Aorta (tissue), 5 donors: ENCODE results near the gene FZD4. TPM values are rescaled to one million over a fixed set of nuclear protein-coding genes. Genes with fewer than 3 reads are reported as not detected.
"Not testable (repeated sequence)": the region's sequence is repeated elsewhere in the genome, so short reads cannot be mapped to it uniquely, and the experiment has no call there.

Experiments used
- ATAC-seq: fragments of 200-7000 bp; cut with Tn5 transposase; one replicate; pipeline ENCODE4 v1.9.1; 2022; ENCODE audit warnings: moderate library complexity; ENCODE audit not compliant: low FRiP score
- DNase-seq, 2 donors: peaks; one replicate each; pipeline ENCODE4 v3.0.0-alpha.2; 2020
- H3K27ac ChIP-seq, 2 donors: one replicate each; pipeline ENCODE4 v1.5.1; 2013; ENCODE audit warnings: low read length in 2 of 2, mild to moderate bottlenecking in 2 of 2, moderate library complexity in 2 of 2, control low read depth in 1 of 2, inconsistent platforms in 1 of 2, low read depth in 1 of 2
- H3K27me3 ChIP-seq, 2 donors: one replicate each; pipeline ENCODE4 v1.6.1; 2013; ENCODE audit warnings: control low read depth in 1 of 2, low read length in 1 of 2, mild to moderate bottlenecking in 1 of 2, moderate library complexity in 1 of 2; ENCODE audit not compliant: insufficient read depth in 2 of 2, control insufficient read depth in 1 of 2
- H3K36me3 ChIP-seq, 2 donors: one replicate each; pipeline ENCODE4 v1.6.1; 2013; ENCODE audit warnings: control low read depth in 1 of 2, low read length in 1 of 2, mild to moderate bottlenecking in 1 of 2; ENCODE audit not compliant: insufficient read depth in 2 of 2, control insufficient read depth in 1 of 2
- H3K4me1 ChIP-seq, 2 donors: one replicate each; pipeline ENCODE4 v1.6.1; 2013; ENCODE audit warnings: low read length in 2 of 2, control low read depth in 1 of 2, mild to moderate bottlenecking in 1 of 2, moderate library complexity in 1 of 2; ENCODE audit not compliant: insufficient read depth in 2 of 2, control insufficient read depth in 1 of 2
- H3K4me3 ChIP-seq, 2 donors: one replicate each; pipeline ENCODE4 v1.5.1; 2013; ENCODE audit warnings: low read length in 2 of 2, control low read depth in 1 of 2, mild to moderate bottlenecking in 1 of 2
- H3K9me3 ChIP-seq: one replicate; pipeline ENCODE4 v1.6.1; 2013; ENCODE audit warnings: mild to moderate bottlenecking, low read length; ENCODE audit not compliant: control insufficient read depth
- WGBS, 2 donors: extraction: QIAGEN DNeasy Blood & Tissue Kit; methylation state at CpG; one replicate each; pipeline ENCODE4 v1.1.7; 2013; 5-methylcytosine and 5-hydroxymethylcytosine counted together
- intact Hi-C, 2 donors: fragments of 100-400 bp; cut with DNase I; formaldehyde crosslinking; loops; one replicate each; pipeline versions ENCODE4 v1.14.2 to v1.15.0; 2022
- polyA plus RNA-seq, 2 donors: library from polyadenylated mRNA; stranded (reverse); fragments of 200-250 nt; gene quantifications; one replicate each; pipeline ENCODE4 v1.2.3, GENCODE V29; 2013
- total RNA-seq, 2 donors: library from RNA; stranded (reverse); fragmentation: NEBNext Ultra II Directional; extraction: Animal tissue kit (Norgen Biotek cat#: 25700); gene quantifications; one replicate each; pipeline ENCODE4 v1.2.1, GENCODE V29; 2021
- donor health status: healthy with polysubstance abuse.
- donor health status: Bipolar disorder and iron deficiency.
- donor health status: DM: no; HTN: no; CAD: no.
- donor health status: DM: no; HTN: no; CAD: no.
- donor health status: DM: yes; HTN: yes; CAD: no.

The FZD4 gene
- total and polyA plus RNA-seq, 4 donors = 4.0 to 91.2 (median 46.4) TPM

DNA sequence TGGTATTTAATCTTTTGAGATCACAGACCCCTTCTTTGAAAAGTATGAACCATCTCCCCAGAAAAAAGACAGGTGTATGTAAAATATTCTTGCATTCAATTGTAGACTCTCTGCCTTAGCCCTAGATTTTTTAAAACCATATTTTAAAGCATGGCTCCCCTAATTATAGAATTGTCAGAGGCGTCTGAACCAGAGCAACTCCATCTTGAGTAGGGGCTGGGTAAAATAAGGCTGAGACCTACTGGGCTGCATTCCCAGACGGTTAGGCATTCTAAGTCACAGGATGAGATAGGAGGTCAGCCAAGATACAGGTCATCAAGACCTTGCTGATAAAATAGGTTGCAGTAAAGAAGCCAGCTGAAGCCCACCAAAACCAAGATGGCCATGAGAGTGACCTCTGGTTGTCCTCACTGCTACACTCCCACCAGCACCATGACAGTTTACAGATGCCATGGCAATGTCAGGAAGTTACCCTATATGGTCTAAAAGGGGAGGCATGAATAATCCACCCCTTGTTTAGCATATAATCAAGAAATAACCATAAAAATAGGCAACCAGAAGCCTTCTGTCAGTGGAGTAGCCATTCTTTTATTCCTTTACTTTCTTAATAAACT, 17.9 kb downstream of the FZD4 start:
- not testable (repeated sequence) for H3K4me3 ChIP-seq, H3K36me3 ChIP-seq, H3K27me3 ChIP-seq, H3K9me3 ChIP-seq, ATAC-seq, DNase-seq, H3K27ac ChIP-seq
- intact Hi-C loops = loop anchor here in 1 of 2 donors (5.0 kb wide), 2 partner anchors 355 to 485 kb away; no protein-coding TSS in a partner anchor
- 45 to 55% methylated on average over 2 of the region's 2 CpGs for WGBS, 2 donors
- peaks cover 10 to 23% of the 10 kb centered on the region in 2 donors for H3K4me1 ChIP-seq

DNA sequence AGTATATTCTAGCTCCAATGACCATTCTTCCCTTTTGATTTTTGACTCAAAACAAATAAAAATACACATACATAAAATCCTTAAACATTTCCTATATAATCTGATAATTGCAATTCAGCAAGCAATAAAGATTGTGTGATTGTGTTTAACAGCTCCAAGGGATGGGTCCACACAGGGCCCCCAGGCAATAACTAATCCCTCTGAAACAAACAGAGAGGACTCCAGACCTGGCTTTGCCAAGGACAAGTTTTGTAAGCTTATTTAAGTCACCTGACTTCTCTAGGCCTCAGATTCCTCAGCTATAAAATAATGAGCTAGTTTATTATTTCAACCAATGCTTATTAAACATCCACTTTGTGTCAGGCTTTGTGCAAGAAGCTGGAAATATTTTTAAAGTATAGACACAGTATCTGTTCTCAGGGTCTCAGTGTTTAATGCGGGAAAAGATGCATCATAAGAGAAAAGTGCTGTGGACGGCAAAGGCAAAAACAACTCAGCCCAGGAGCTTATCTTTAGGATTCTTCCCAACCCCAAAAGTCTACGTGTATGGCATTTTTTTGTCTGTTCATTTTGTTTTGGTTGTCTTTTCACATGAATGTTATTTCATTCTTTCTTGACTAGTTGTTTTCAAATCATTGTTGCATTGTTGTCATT, 20.1 kb downstream of the FZD4 start:
- no peak for ATAC-seq
- no peaks in the 10 kb centered on the region for H3K36me3 ChIP-seq
- no peak overlapping the region for H3K27ac ChIP-seq
- intact Hi-C loops = loop anchor here in 1 of 2 donors (5.0 kb wide), 2 partner anchors 357 to 487 kb away; no protein-coding TSS in a partner anchor
- H3K4me1 ChIP-seq = peaks cover 2 to 19% of the 10 kb centered on the region in 2 donors
- no peaks in the 10 kb centered on the region for H3K9me3 ChIP-seq
- no peaks in the 10 kb centered on the region for H3K27me3 ChIP-seq
- H3K4me3 ChIP-seq = no peak overlapping the region
- DNase-seq = no peak
- 21 to 28% methylated on average over 3 of the region's 3 CpGs for WGBS, 2 donors

- peaks cover 2 to 19% of the 10 kb centered on the region in 2 donors for H3K4me1 ChIP-seq
- H3K27me3 ChIP-seq = no peaks in the 10 kb centered on the region
- no peak overlapping the region for H3K27ac ChIP-seq
- no peak for DNase-seq
- no peak overlapping the region for H3K4me3 ChIP-seq
- H3K36me3 ChIP-seq = no peaks in the 10 kb centered on the region
- no peaks in the 10 kb centered on the region for H3K9me3 ChIP-seq
- intact Hi-C loops = no loop called here
- ATAC-seq = no peak
Measured at GRCh38 chr11:86934582-86934900, 20.7 kb downstream of the FZD4 start.

- no peak overlapping the region for H3K27ac ChIP-seq
- 9 to 19% methylated on average over 7 of the region's 7 CpGs for WGBS, 2 donors
- intact Hi-C loops = no loop called here
- peaks cover 2 to 19% of the 10 kb centered on the region in 2 donors for H3K4me1 ChIP-seq
- ATAC-seq (no peak), DNase-seq (no peak)
- H3K9me3 ChIP-seq = no peaks in the 10 kb centered on the region
- H3K4me3 ChIP-seq = no peak overlapping the region
- H3K36me3 ChIP-seq = no peaks in the 10 kb centered on the region
- H3K27me3 ChIP-seq = no peaks in the 10 kb centered on the region
Measured at GRCh38 chr11:86933891-86934581, 21.2 kb downstream of the FZD4 start.

DNA sequence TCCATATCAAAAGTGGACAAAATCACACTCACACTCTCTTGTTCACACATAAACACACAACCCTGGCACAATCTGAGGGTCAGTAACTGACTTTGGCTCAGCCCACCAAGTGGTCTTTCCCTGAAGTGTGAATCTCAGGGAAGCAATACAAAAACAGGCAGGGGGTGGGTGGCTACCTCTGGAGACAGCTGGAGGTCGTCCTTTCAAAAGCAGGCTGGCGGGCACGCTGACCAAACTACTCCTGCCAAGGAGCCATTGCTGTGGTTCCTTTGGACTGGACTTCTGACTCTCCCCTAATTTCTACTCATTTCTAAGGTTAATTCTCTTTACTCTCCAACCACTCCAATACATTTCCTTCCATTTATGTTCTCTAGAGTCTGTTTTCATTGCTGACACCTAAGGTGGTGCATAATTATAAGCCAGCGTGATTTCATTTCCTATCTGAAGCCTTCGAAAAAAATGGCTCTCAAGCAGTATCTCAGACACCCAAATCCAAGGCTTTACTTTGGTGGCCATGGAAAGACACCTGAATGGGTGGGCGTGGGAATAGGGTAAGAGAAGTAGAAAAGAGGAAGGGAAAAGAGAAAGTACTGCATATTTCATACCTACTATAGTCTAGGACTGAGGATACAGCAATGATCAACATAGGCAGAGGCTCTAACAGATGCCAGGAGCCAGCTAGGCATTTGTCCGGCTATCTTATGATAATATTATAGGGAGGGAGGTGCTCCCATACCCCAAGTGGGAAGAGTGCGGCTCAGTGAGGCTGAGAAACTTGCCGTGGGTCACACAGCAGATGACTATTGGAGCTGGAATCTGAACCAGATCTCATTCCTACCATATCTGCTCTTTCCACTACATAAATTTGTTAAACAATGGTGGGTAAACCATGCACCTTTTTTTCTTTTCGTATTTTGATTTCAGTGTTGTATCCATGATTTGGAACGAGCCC, 22.0 kb downstream of the FZD4 start:
- intact Hi-C loops = no loop called here
- Histone ChIP-seq H3K27me3 (no peaks in the 10 kb centered on the region), H3K4me1 (peaks cover 2 to 19% of the 10 kb centered on the region in 2 donors), H3K27ac (no peak overlapping the region), H3K9me3 (no peaks in the 10 kb centered on the region), H3K36me3 (no peaks in the 10 kb centered on the region), H3K4me3 (no peak overlapping the region)
- ATAC-seq = no peak
- no peak for DNase-seq
- WGBS, 2 donors = 56 to 63% methylated on average over 11 of the region's 11 CpGs

GRCh38 chr11:86932259-86932585, 23.0 kb downstream of the FZD4 start:
- Histone ChIP-seq H3K4me1 (peaks cover 2 to 20% of the 10 kb centered on the region in 2 donors), H3K27me3 (no peaks in the 10 kb centered on the region), H3K36me3 (no peaks in the 10 kb centered on the region), H3K9me3 (no peaks in the 10 kb centered on the region), H3K4me3 (no peak overlapping the region), H3K27ac (peak overlapping the region in 1 of 2 donors; percentile 57)
- 71 to 73% methylated on average over 1 of the region's 1 CpG for whole genome bisulfite sequencing, 2 donors
- DNase-seq (no peak), ATAC-seq (peak; percentile 8)
- intact Hi-C loops = no loop called here

DNA sequence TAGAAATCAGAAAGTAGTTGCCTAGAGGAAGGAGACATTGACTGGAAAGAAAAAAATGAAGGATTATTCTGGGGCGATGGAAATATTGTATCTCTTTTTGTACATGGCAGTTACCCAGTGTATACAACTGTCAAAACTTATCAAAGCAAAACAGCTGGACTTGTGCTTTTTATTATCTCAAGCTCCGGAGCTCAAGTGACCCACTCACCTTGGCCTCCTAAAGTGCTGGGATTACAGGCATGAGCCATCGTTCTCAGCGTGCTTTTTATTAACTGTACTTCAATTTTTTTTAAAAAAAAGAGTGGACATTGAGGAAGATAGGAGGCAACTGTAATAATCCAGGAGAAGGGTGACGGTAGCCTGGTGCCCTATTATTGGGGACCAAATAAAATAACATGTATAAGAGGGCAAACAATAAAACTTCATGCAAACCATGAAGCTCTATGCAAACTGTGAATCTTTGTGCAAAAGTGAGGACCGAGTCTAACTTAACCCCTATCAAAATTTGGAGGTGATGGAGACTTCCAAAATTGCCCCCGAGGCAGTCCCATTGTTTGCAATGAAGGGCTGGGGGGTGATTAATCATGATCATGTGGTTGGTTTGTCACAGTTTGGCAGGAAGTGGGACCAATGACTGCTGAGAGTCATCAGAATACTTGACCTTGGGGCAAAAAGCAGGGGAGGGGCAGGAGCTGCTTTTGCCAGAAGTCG, 23.5 kb downstream of the FZD4 start:
- Histone ChIP-seq H3K4me3 (no peak overlapping the region), H3K4me1 (peaks cover 5 to 22% of the 10 kb centered on the region in 2 donors), H3K9me3 (no peaks in the 10 kb centered on the region), H3K36me3 (no peaks in the 10 kb centered on the region), H3K27ac (no peak overlapping the region), H3K27me3 (no peaks in the 10 kb centered on the region)
- ATAC-seq (peak; percentile 12), DNase-seq (no peak)
- intact Hi-C loops = no loop called here
- whole genome bisulfite sequencing, 2 donors = 19 to 26% methylated on average over 8 of the region's 8 CpGs

DNA sequence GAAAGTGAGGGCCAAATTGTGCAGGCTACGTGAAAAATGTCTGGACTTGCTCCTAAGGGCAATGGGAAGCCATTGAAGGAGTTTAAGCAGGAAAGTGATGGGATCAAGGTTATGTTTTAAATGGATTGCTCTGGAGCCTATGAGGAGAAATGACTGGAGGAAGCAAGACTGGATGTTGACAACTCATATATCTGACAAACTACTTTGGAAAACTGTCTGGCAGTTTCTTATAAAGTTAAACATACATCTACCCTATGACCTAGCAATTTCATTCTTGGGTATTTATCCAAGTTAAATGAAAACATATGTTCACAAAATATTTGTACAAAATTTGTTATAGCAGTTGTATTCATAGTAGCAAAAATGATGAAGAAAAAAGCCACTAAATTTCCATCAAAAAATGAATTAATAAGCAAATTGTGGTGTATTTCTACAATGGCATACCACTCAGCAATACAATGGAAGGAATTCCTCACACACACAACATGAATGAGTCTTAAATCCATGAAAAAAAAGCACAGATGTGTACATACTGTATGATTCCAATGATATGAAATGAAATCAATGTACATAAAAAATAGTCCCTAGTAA, 24.1 kb downstream of the FZD4 start:
- H3K4me1 ChIP-seq = peaks cover 5 to 25% of the 10 kb centered on the region in 2 donors
- H3K4me3 ChIP-seq = no peak overlapping the region
- H3K9me3 ChIP-seq = no peaks in the 10 kb centered on the region
- WGBS, 2 donors = 39 to 49% methylated on average over 1 of the region's 1 CpG
- peak overlapping the region in 1 of 2 donors; percentile 10 for H3K27ac ChIP-seq
- no peaks in the 10 kb centered on the region for H3K36me3 ChIP-seq
- no peak for ATAC-seq
- H3K27me3 ChIP-seq = no peaks in the 10 kb centered on the region
- intact Hi-C loops = no loop called here
- no peak for DNase-seq
